ENCODE data around the gene R3HDM2. TPM values are rescaled to one million over a fixed set of nuclear protein-coding genes. Genes with fewer than 3 reads are reported as not detected.

The R3HDM2 gene
- total RNA-seq, 1 experiment from 2014 or later, result 45.4 TPM

- no peak overlapping the region for H2AFZ ChIP-seq (ENCODE audit: low read depth, low read length, poor library complexity, severe bottlenecking)
- no peaks in the 10 kb centered on the region for H4K20me1 ChIP-seq (ENCODE audit: insufficient read depth)
- H3K79me2 ChIP-seq (ENCODE audit: insufficient read depth, low read length), result no peaks in the 10 kb centered on the region
- H3K27ac ChIP-seq (ENCODE audit: low read depth, low read length), result no peak overlapping the region
- RAD21 ChIA-PET (ENCODE audit: low non-redundant PET in 1 of 2, low total read pairs in 2 of 2, uncharacterized antibody in 2 of 2, unreplicated experiment in 2 of 2), result no interaction called here
- intact Hi-C loops (cut with micrococcal nuclease), result no loop called here
- BruUV-seq (replicated peaks), result no TSS peak
- no peaks in the 10 kb centered on the region for H3K36me3 ChIP-seq (ENCODE audit: control insufficient read depth in 1 of 2, insufficient read depth in 2 of 2, low read length in 2 of 2)
- H3K4me1 ChIP-seq (ENCODE audit: control insufficient read depth in 1 of 2, insufficient read depth in 2 of 2, low read length in 2 of 2), result peaks cover 15 to 29% of the 10 kb centered on the region in 2 experiments
- H3K9me3 ChIP-seq (ENCODE audit: control insufficient read depth in 1 of 2, insufficient read depth in 1 of 2, low read depth in 1 of 2, low read length in 2 of 2), result no peaks in the 10 kb centered on the region
- no peak overlapping the region for H3K9ac ChIP-seq (ENCODE audit: low read length)
- POLR2A ChIA-PET, result no interaction called here
- H3K27me3 ChIP-seq (ENCODE audit: insufficient read depth, low read length), result no peaks in the 10 kb centered on the region
- TF ChIP-seq MAX (IDR thresholded peaks at IDR 0.05) (no peak), RAD21 (IDR thresholded peaks at IDR 0.05; ENCODE audit: low read depth) (no peak), JUND (IDR thresholded peaks at IDR 0.05) (no peak), ATF3 (IDR thresholded peaks at IDR 0.05) (no peak), CEBPB (IDR thresholded peaks at IDR 0.05; ENCODE audit: low read depth) (no peak), POLR2A (IDR thresholded peaks at IDR 0.05; ENCODE audit: borderline replicate concordance, extremely low read depth, insufficient read depth, insufficient read length) (no peak), ZFX (IDR thresholded peaks at IDR 0.05) (no peak), ZNF274 (IDR thresholded peaks at IDR 0.05; ENCODE audit: low read depth, low read length) (no peak), CBX3 (IDR thresholded peaks at IDR 0.05; ENCODE audit: low read depth) (no peak), FOSL1 (IDR thresholded peaks at IDR 0.05; ENCODE audit: low read depth) (no peak), SP1 (IDR thresholded peaks at IDR 0.05; ENCODE audit: low read depth) (no peak), EZH2 (IDR thresholded peaks at IDR 0.05) (no peak), SRF (IDR thresholded peaks at IDR 0.05; ENCODE audit: low read depth) (no peak), REST (IDR thresholded peaks at IDR 0.05; ENCODE audit: low read depth) (no peak), YY1 (IDR thresholded peaks at IDR 0.05; ENCODE audit: extremely low read depth, insufficient replicate concordance, low read depth, low read length) (no peak), SIN3A (IDR thresholded peaks at IDR 0.05; ENCODE audit: low read depth) (no peak), EGR1 (IDR thresholded peaks at IDR 0.05; ENCODE audit: low read depth) (no peak), ELF1 (IDR thresholded peaks at IDR 0.05; ENCODE audit: borderline replicate concordance, low read depth) (no peak)
- TF ChIP-seq, protein P1, sequence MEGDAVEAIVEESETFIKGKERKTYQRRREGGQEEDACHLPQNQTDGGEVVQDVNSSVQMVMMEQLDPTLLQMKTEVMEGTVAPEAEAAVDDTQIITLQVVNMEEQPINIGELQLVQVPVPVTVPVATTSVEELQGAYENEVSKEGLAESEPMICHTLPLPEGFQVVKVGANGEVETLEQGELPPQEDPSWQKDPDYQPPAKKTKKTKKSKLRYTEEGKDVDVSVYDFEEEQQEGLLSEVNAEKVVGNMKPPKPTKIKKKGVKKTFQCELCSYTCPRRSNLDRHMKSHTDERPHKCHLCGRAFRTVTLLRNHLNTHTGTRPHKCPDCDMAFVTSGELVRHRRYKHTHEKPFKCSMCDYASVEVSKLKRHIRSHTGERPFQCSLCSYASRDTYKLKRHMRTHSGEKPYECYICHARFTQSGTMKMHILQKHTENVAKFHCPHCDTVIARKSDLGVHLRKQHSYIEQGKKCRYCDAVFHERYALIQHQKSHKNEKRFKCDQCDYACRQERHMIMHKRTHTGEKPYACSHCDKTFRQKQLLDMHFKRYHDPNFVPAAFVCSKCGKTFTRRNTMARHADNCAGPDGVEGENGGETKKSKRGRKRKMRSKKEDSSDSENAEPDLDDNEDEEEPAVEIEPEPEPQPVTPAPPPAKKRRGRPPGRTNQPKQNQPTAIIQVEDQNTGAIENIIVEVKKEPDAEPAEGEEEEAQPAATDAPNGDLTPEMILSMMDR (IDR thresholded peaks at IDR 0.05 in 2 of 3, conservative IDR thresholded peaks at IDR 0.05 in 1 of 3; ENCODE audit: borderline replicate concordance in 1 of 3, insufficient read depth in 1 of 3, low read depth in 2 of 3, low read length in 2 of 3), result no peak
- TF ChIP-seq, protein P2, sequence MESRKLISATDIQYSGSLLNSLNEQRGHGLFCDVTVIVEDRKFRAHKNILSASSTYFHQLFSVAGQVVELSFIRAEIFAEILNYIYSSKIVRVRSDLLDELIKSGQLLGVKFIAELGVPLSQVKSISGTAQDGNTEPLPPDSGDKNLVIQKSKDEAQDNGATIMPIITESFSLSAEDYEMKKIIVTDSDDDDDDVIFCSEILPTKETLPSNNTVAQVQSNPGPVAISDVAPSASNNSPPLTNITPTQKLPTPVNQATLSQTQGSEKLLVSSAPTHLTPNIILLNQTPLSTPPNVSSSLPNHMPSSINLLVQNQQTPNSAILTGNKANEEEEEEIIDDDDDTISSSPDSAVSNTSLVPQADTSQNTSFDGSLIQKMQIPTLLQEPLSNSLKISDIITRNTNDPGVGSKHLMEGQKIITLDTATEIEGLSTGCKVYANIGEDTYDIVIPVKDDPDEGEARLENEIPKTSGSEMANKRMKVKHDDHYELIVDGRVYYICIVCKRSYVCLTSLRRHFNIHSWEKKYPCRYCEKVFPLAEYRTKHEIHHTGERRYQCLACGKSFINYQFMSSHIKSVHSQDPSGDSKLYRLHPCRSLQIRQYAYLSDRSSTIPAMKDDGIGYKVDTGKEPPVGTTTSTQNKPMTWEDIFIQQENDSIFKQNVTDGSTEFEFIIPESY (IDR thresholded peaks at IDR 0.05; ENCODE audit: extremely low read depth, insufficient replicate concordance, low read length), result no peak
- ATAC-seq, result no peak
- H3K9me2 ChIP-seq (ENCODE audit: insufficient read depth), result no peaks in the 10 kb centered on the region
- CTCF ChIA-PET, result no interaction called here
- no peak overlapping the region for H3K4me3 ChIP-seq (replicated peaks in 1 of 2; ENCODE audit: low read depth in 1 of 2, low read length in 2 of 2)
- DNase-seq (ENCODE audit: low read depth, low spot score), result no peak
- no peak overlapping the region for H3K4me2 ChIP-seq (ENCODE audit: low read length)
These were observed 219.7 kb downstream of the R3HDM2 start for GRCh38 chr12:57210926-57211692.

Data from HCT116 (cell line).